ENCODE results near the gene HMCN2. TPM values are rescaled to one million over a fixed set of nuclear protein-coding genes. Genes with fewer than 3 reads are reported as not detected.

Gene HMCN2
- total RNA-seq, 1 experiment from 2014 or later, result 5.6 TPM

- ChIA-PET CTCF (interaction anchor here (1.6 to 2.9 kb wide), 2 partner anchors 28 to 43 kb away, joined by 6 to 12 read pairs; no protein-coding TSS in a partner anchor), POLR2A (no interaction called here)
- TF ChIP-seq SOX15 (CRISPR knock-in tag; IDR thresholded peaks at IDR 0.05), result no peak
- TF ChIP-seq NR1H2 (CRISPR knock-in tag; IDR thresholded peaks at IDR 0.05), result no peak
- no peak for TF ChIP-seq ATF3 (CRISPR knock-in tag; conservative IDR thresholded peaks at IDR 0.05)
- no peak for TF ChIP-seq ESRRA (CRISPR knock-in tag; IDR thresholded peaks at IDR 0.05; ENCODE audit: borderline replicate concordance)
- no peak for TF ChIP-seq ZNF532 (CRISPR knock-in tag; IDR thresholded peaks at IDR 0.05; ENCODE audit: borderline replicate concordance)
- TF ChIP-seq PREB (CRISPR knock-in tag; IDR thresholded peaks at IDR 0.05; ENCODE audit: borderline replicate concordance), result no peak
- no peak for TF ChIP-seq ZNF138 (CRISPR knock-in tag; conservative IDR thresholded peaks at IDR 0.05)
- peak overlapping the region; percentile 42; the same call in 1 of the 2 replicates for H3K27ac Mint-ChIP-seq
- H3K27me3 Mint-ChIP-seq (ENCODE audit: low read depth), result no peaks in the 10 kb centered on the region
- no peaks in the 10 kb centered on the region for H3K36me3 Mint-ChIP-seq
- DNase-seq (ENCODE audit: low spot score), result no peak
- ATAC-seq, result no peak
- H3K4me1 Mint-ChIP-seq, result peaks cover 15% of the 10 kb centered on the region
- H3K4me3 Mint-ChIP-seq, result no peak overlapping the region
- no peaks in the 10 kb centered on the region for H3K9me3 Mint-ChIP-seq
Measured at GRCh38 chr9:130286072-130286770, 20.7 kb downstream of the HMCN2 start.

- H3K9me3 Mint-ChIP-seq, result no peaks in the 10 kb centered on the region
- no peaks in the 10 kb centered on the region for H3K27me3 Mint-ChIP-seq (ENCODE audit: low read depth)
- ChIA-PET POLR2A (no interaction called here), CTCF (interaction anchor here (0.6 to 2.9 kb wide), 5 partner anchors 18 to 43 kb away, joined by 3 to 12 read pairs (median 6); no protein-coding TSS in a partner anchor)
- no peak overlapping the region for H3K4me3 Mint-ChIP-seq
- no peaks in the 10 kb centered on the region for H3K36me3 Mint-ChIP-seq
- ATAC-seq, result no peak
- DNase-seq (ENCODE audit: low spot score), result no peak
- H3K4me1 Mint-ChIP-seq, result peaks cover 13% of the 10 kb centered on the region
- peak overlapping the region; percentile 10; the same call in 1 of the 2 replicates for H3K27ac Mint-ChIP-seq
- TF ChIP-seq RELA (CRISPR knock-in tag; IDR thresholded peaks at IDR 0.05; ENCODE audit: borderline replicate concordance), result no peak
- no peak for TF ChIP-seq ETV6 (CRISPR knock-in tag; IDR thresholded peaks at IDR 0.05)
- TF ChIP-seq HMGXB4 (CRISPR knock-in tag; IDR thresholded peaks at IDR 0.05), result no peak
- TF ChIP-seq ZNF219 (CRISPR knock-in tag; IDR thresholded peaks at IDR 0.05; ENCODE audit: borderline replicate concordance), result no peak
- TF ChIP-seq SP1 (CRISPR knock-in tag; conservative IDR thresholded peaks at IDR 0.05), result no peak
- TF ChIP-seq PREB (CRISPR knock-in tag; IDR thresholded peaks at IDR 0.05; ENCODE audit: borderline replicate concordance), result no peak
- no peak for TF ChIP-seq AR (CRISPR knock-in tag; IDR thresholded peaks at IDR 0.05)
- TF ChIP-seq ATF2 (CRISPR knock-in tag; IDR thresholded peaks at IDR 0.05; ENCODE audit: borderline replicate concordance, low read depth), result no peak
- TF ChIP-seq CDX4 (CRISPR knock-in tag; IDR thresholded peaks at IDR 0.05; ENCODE audit: borderline replicate concordance), result no peak
- no peak for TF ChIP-seq CREM (CRISPR knock-in tag; IDR thresholded peaks at IDR 0.05)
Measured at GRCh38 chr9:130286781-130287428, 21.3 kb downstream of the HMCN2 start.

Measured in WTC11 (cell line).